Suprapubic skin (tissue), 4 donors: ENCODE data around the gene LYPD6B. TPM values are rescaled to one million over a fixed set of nuclear protein-coding genes. Genes with fewer than 3 reads are reported as not detected.

Experiments used
- DNase-seq, 2 donors: peaks; one replicate each; pipeline ENCODE4 v3.0.0-alpha.2; 2019; ENCODE audit warnings: low spot score in 2 of 2
- H3K27ac ChIP-seq: fragments of 200-600 bp; sonication (generic); one replicate; pipeline ENCODE4 v1.5.1; 2019
- H3K27me3 ChIP-seq: fragments of 200-600 bp; sonication (generic); one replicate; pipeline ENCODE4 v1.5.1; 2019
- H3K36me3 ChIP-seq: fragments of 200-600 bp; sonication (generic); one replicate; pipeline ENCODE4 v1.5.1; 2019
- H3K4me1 ChIP-seq: fragments of 200-600 bp; sonication (generic); one replicate; pipeline ENCODE4 v1.5.1; 2019
- H3K4me3 ChIP-seq: fragments of 200-600 bp; sonication (generic); one replicate; pipeline ENCODE4 v1.5.1; 2019; ENCODE audit warnings: mild to moderate bottlenecking
- H3K9me3 ChIP-seq: fragments of 200-600 bp; sonication (generic); one replicate; pipeline ENCODE4 v1.5.1; 2019
- EP300 ChIP-seq: sonication (generic); formaldehyde crosslinking; IDR thresholded peaks from one replicate; pipeline ENCODE4 v1.6.1; 2017; ENCODE audit warnings: antibody characterized with exemption
- POLR2A ChIP-seq, 2 donors: fragments of 450-650 bp; IDR thresholded peaks; one replicate each; pipeline ENCODE4 v1.6.1; 2017; ENCODE audit warnings: antibody characterized with exemption in 2 of 2, mild to moderate bottlenecking in 2 of 2, moderate library complexity in 2 of 2
- POLR2AphosphoS5 ChIP-seq, 3 donors: sonication (generic); formaldehyde crosslinking; IDR thresholded peaks; one replicate each; pipeline ENCODE4 v1.6.1; 2017; ENCODE audit warnings: antibody characterized with exemption in 3 of 3
- WGBS: methylation state at CpG from one replicate; pipeline ENCODE4 v1.1.5; 2018; 5-methylcytosine and 5-hydroxymethylcytosine counted together
- total RNA-seq, 4 donors: library from RNA; depleted of rRNA; stranded (reverse); fragments of >200 nt; gene quantifications; one replicate each; pipeline ENCODE4 v1.1.0, GENCODE V29; 2016
- TF ChIP-seq, protein P1 (sequence below), 2 donors: fragments of 200-600 bp in 1 of 2; fragments of 450-650 bp in 1 of 2; sonication (generic) in 1 of 2; IDR thresholded peaks; one replicate each; pipeline ENCODE4 v1.5.1; 2016 to 2019; ENCODE audit warnings: antibody characterized with exemption in 2 of 2, mild to moderate bottlenecking in 1 of 2, moderate library complexity in 1 of 2

LYPD6B gene
- total RNA-seq, 4 donors from 2014 or later, result 83.7 to 129 (median 97.7) TPM

- no peaks in the 10 kb centered on the region for H3K36me3 ChIP-seq
- TF ChIP-seq, protein P1, sequence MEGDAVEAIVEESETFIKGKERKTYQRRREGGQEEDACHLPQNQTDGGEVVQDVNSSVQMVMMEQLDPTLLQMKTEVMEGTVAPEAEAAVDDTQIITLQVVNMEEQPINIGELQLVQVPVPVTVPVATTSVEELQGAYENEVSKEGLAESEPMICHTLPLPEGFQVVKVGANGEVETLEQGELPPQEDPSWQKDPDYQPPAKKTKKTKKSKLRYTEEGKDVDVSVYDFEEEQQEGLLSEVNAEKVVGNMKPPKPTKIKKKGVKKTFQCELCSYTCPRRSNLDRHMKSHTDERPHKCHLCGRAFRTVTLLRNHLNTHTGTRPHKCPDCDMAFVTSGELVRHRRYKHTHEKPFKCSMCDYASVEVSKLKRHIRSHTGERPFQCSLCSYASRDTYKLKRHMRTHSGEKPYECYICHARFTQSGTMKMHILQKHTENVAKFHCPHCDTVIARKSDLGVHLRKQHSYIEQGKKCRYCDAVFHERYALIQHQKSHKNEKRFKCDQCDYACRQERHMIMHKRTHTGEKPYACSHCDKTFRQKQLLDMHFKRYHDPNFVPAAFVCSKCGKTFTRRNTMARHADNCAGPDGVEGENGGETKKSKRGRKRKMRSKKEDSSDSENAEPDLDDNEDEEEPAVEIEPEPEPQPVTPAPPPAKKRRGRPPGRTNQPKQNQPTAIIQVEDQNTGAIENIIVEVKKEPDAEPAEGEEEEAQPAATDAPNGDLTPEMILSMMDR (IDR thresholded peaks at IDR 0.05), result no peak
- TF ChIP-seq POLR2A (IDR thresholded peaks at IDR 0.05) (no peak), EP300 (no peak), POLR2AphosphoS5 (IDR thresholded peaks at IDR 0.05) (no peak)
- H3K27ac ChIP-seq, result no peak overlapping the region
- no peaks in the 10 kb centered on the region for H3K9me3 ChIP-seq
- no peak for DNase-seq
- no peaks in the 10 kb centered on the region for H3K27me3 ChIP-seq
- H3K4me1 ChIP-seq, result no peaks in the 10 kb centered on the region
- WGBS, result 78% methylated on average over 5 of the region's 5 CpGs
- H3K4me3 ChIP-seq, result no peak overlapping the region
These were observed 147.5 kb downstream of the LYPD6B start for GRCh38 chr2:149185942-149186490.

DNA sequence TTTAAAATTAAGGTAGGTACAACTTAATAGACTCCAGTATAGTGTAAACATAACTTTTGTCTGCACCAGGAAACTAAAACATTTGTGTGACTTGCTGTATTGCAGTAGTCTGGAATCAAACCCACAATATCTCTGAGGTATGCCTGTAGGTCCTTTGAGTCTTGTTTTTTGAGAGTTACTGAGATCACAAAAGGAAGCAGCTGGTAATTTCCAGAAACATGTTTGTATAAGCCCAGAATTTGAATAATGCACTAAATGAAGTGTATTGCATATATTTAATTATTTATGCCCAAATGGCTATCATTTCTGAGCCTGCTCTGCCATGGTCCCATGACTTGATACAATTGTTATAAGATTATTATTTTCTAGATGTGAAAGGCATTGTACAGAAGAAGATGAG lies 148.6 kb downstream of the LYPD6B start:
- DNase-seq, result no peak
- Histone ChIP-seq H3K27ac (no peak overlapping the region), H3K9me3 (no peaks in the 10 kb centered on the region), H3K36me3 (no peaks in the 10 kb centered on the region), H3K4me3 (no peak overlapping the region), H3K4me1 (no peaks in the 10 kb centered on the region), H3K27me3 (no peaks in the 10 kb centered on the region)
- TF ChIP-seq POLR2AphosphoS5 (IDR thresholded peaks at IDR 0.05) (no peak), EP300 (no peak), POLR2A (IDR thresholded peaks at IDR 0.05) (no peak)
- TF ChIP-seq, protein P1 (IDR thresholded peaks at IDR 0.05), result no peak

DNA sequence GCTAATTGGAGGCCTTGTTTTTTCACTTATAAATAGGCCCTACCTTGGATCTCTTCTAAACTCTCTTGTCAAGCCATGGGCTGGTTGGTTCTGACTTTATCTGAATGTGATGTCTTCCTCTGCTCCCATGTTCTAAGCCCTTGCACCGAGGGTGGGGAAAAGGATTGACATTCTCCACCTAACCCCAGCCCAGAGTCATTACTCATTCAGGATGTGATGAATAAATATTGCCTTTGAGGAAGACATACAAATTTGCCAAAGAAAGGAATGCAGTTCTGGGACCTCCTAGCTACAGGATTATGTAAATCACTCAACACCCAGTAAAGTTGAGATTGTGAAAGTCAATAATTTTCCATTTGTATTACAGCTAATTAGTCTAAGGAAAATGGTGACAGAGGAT lies 149.8 kb downstream of the LYPD6B start:
- 44% methylated on average over 1 of the region's 1 CpG for WGBS
- H3K4me1 ChIP-seq, result no peaks in the 10 kb centered on the region

GRCh38 chr2:149189769-149190168 lies 151.3 kb downstream of the LYPD6B start:
- H3K4me3 ChIP-seq, result no peak overlapping the region
- no peak overlapping the region for H3K27ac ChIP-seq
- H3K9me3 ChIP-seq, result no peaks in the 10 kb centered on the region
- no peaks in the 10 kb centered on the region for H3K27me3 ChIP-seq
- no peak for DNase-seq
- no peaks in the 10 kb centered on the region for H3K36me3 ChIP-seq
- no peaks in the 10 kb centered on the region for H3K4me1 ChIP-seq
- TF ChIP-seq POLR2AphosphoS5 (IDR thresholded peaks at IDR 0.05), result no peak
- TF ChIP-seq, protein P1 (IDR thresholded peaks at IDR 0.05), result no peak
- TF ChIP-seq POLR2A (IDR thresholded peaks at IDR 0.05), result no peak
- no peak for TF ChIP-seq EP300

More for the DNA sequence above, 149.8 kb downstream of the LYPD6B start:
- no peak for TF ChIP-seq POLR2AphosphoS5 (IDR thresholded peaks at IDR 0.05)
- TF ChIP-seq, protein P1 (IDR thresholded peaks at IDR 0.05), result no peak
- no peak for TF ChIP-seq POLR2A (IDR thresholded peaks at IDR 0.05)
- no peak for TF ChIP-seq EP300
- no peaks in the 10 kb centered on the region for H3K9me3 ChIP-seq
- no peak overlapping the region for H3K27ac ChIP-seq
- H3K27me3 ChIP-seq, result no peaks in the 10 kb centered on the region
- H3K4me3 ChIP-seq, result no peak overlapping the region
- H3K36me3 ChIP-seq, result no peaks in the 10 kb centered on the region
- DNase-seq, result no peak

DNA sequence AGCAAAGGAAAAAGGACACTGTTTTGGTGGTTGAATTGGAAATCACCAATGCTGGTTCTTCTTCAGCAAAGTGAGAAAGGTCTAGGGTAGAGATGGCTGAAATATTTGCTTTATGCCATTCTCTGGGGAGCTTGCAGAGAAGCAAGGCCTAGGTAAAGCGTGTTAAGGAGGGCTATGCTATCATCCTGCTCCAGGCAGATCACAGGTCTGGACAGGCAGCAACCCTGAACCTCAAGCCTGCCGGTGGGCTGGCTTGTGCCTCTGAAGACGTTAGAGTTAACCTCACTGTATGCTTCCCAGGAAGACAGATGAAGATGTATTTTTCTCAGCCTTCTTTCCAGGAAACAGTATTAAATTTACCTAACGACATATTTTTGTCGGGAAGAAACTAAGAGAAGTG lies 153.4 kb downstream of the LYPD6B start:
- no peak for DNase-seq
- Histone ChIP-seq H3K27me3 (no peaks in the 10 kb centered on the region), H3K27ac (no peak overlapping the region), H3K9me3 (no peaks in the 10 kb centered on the region), H3K4me1 (no peaks in the 10 kb centered on the region), H3K36me3 (no peaks in the 10 kb centered on the region), H3K4me3 (no peak overlapping the region)
- 71% methylated on average over 5 of the region's 5 CpGs for WGBS
- no peak for TF ChIP-seq EP300
- TF ChIP-seq, protein P1 (IDR thresholded peaks at IDR 0.05), result no peak
- TF ChIP-seq POLR2AphosphoS5 (IDR thresholded peaks at IDR 0.05), result no peak
- no peak for TF ChIP-seq POLR2A (IDR thresholded peaks at IDR 0.05)
